HL-60 (cell line): ENCODE data around the gene GALNT14.

ENCODE experiments used
- POLR2AphosphoS5 ChIP-seq: IDR thresholded peaks from 2 replicates; pipeline ENCODE4 v1.6.1; 2012; ENCODE audit warnings: low read depth
- TF ChIP-seq, protein P1 (sequence below): IDR thresholded peaks from one replicate; pipeline ENCODE4 v1.5.1; 2011; ENCODE audit warnings: low read length, control low read depth, inconsistent platforms; ENCODE audit not compliant: insufficient read depth
- TF ChIP-seq, protein P2 (sequence below): IDR thresholded peaks from 2 replicates; pipeline ENCODE4 v1.6.1; 2012; ENCODE audit warnings: low read depth; ENCODE audit not compliant: insufficient replicate concordance

DNA sequence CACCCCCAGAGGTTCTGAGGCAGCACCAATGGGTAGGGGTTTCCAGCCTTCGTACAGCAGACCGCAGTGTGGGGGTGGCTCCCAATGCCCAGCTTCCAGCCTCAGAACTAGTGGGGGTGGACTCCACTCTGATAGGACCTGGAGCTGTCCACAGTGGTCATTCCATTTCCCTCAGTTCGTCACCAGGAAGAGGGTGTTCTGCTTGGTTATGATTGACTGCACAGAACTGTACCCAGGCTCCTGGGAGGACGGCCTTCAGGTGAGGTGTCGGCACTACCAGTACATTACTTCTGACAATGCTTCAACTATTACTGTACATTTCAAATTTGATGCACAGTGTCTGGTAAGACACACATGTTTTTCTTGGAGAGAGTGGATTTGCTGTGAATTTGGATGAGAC is 180.6 kb downstream of the GALNT14 start:
- TF ChIP-seq, protein P1, sequence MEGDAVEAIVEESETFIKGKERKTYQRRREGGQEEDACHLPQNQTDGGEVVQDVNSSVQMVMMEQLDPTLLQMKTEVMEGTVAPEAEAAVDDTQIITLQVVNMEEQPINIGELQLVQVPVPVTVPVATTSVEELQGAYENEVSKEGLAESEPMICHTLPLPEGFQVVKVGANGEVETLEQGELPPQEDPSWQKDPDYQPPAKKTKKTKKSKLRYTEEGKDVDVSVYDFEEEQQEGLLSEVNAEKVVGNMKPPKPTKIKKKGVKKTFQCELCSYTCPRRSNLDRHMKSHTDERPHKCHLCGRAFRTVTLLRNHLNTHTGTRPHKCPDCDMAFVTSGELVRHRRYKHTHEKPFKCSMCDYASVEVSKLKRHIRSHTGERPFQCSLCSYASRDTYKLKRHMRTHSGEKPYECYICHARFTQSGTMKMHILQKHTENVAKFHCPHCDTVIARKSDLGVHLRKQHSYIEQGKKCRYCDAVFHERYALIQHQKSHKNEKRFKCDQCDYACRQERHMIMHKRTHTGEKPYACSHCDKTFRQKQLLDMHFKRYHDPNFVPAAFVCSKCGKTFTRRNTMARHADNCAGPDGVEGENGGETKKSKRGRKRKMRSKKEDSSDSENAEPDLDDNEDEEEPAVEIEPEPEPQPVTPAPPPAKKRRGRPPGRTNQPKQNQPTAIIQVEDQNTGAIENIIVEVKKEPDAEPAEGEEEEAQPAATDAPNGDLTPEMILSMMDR, result no peak
- no peak for TF ChIP-seq POLR2AphosphoS5
- TF ChIP-seq, protein P2, sequence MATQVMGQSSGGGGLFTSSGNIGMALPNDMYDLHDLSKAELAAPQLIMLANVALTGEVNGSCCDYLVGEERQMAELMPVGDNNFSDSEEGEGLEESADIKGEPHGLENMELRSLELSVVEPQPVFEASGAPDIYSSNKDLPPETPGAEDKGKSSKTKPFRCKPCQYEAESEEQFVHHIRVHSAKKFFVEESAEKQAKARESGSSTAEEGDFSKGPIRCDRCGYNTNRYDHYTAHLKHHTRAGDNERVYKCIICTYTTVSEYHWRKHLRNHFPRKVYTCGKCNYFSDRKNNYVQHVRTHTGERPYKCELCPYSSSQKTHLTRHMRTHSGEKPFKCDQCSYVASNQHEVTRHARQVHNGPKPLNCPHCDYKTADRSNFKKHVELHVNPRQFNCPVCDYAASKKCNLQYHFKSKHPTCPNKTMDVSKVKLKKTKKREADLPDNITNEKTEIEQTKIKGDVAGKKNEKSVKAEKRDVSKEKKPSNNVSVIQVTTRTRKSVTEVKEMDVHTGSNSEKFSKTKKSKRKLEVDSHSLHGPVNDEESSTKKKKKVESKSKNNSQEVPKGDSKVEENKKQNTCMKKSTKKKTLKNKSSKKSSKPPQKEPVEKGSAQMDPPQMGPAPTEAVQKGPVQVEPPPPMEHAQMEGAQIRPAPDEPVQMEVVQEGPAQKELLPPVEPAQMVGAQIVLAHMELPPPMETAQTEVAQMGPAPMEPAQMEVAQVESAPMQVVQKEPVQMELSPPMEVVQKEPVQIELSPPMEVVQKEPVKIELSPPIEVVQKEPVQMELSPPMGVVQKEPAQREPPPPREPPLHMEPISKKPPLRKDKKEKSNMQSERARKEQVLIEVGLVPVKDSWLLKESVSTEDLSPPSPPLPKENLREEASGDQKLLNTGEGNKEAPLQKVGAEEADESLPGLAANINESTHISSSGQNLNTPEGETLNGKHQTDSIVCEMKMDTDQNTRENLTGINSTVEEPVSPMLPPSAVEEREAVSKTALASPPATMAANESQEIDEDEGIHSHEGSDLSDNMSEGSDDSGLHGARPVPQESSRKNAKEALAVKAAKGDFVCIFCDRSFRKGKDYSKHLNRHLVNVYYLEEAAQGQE, result no peak
